ENCODE results near the gene TMEM175. TPM values are rescaled to one million over a fixed set of nuclear protein-coding genes. Genes with fewer than 3 reads are reported as not detected.

Gene TMEM175
- total RNA-seq, 3 donors from 2014 or later: 30.1 to 39.0 (median 37.5) TPM

- ATAC-seq (no peak), DNase-seq (peak in 2 of 3 donors; percentile 22 to 46)
- no peaks in the 10 kb centered on the region for H3K9me3 ChIP-seq
- H3K4me1 ChIP-seq (ENCODE audit: low read depth): peaks cover 2% of the 10 kb centered on the region
- intact Hi-C loops (cut with DNase I, micrococcal nuclease): no loop called here
- H3K4me3 ChIP-seq: no peak overlapping the region
- H3K36me3 ChIP-seq (ENCODE audit: low read depth): no peaks in the 10 kb centered on the region
- TF ChIP-seq CTCF (IDR thresholded peaks at IDR 0.05): no peak
Observed at GRCh38 chr4:956531-957230, 24.4 kb downstream of the TMEM175 start.

DNA sequence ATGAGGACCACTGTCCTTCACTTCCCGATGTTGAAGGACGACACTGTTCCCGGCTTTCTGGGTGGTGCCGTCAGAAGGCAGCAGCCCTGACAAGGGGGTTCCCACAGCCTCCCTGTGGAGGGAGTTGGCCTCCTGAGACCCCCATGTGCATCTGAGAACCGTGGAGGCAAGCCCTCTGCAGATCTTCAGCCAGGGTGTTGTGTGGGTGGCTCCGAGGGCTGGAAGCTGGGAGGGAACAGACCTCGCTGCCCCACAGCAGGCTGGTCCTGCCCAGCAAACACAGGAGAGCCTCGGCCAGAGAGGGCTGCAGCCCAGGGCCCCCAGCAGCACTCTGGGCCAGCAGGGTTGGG lies 24.9 kb downstream of the TMEM175 start:
- DNase-seq: peak in 1 of 3 donors; percentile 17
- Histone ChIP-seq H3K9me3 (no peaks in the 10 kb centered on the region), H3K4me1 (ENCODE audit: low read depth) (peaks cover 2% of the 10 kb centered on the region), H3K36me3 (ENCODE audit: low read depth) (no peaks in the 10 kb centered on the region), H3K4me3 (no peak overlapping the region)
- no peak for ATAC-seq
- intact Hi-C loops (cut with DNase I, micrococcal nuclease): no loop called here
- TF ChIP-seq CTCF (IDR thresholded peaks at IDR 0.05): no peak

GRCh38 chr4:957581-958313 lies 25.5 kb downstream of the TMEM175 start:
- intact Hi-C loops (cut with DNase I, micrococcal nuclease): no loop called here
- H3K9me3 ChIP-seq: no peaks in the 10 kb centered on the region
- TF ChIP-seq CTCF (IDR thresholded peaks at IDR 0.05): no peak
- ATAC-seq (no peak), DNase-seq (peak in 2 of 3 donors; percentile 29 to 46)
- no peaks in the 10 kb centered on the region for H3K36me3 ChIP-seq (ENCODE audit: low read depth)
- H3K4me1 ChIP-seq (ENCODE audit: low read depth): peaks cover 2% of the 10 kb centered on the region
- H3K4me3 ChIP-seq: no peak overlapping the region

DNA sequence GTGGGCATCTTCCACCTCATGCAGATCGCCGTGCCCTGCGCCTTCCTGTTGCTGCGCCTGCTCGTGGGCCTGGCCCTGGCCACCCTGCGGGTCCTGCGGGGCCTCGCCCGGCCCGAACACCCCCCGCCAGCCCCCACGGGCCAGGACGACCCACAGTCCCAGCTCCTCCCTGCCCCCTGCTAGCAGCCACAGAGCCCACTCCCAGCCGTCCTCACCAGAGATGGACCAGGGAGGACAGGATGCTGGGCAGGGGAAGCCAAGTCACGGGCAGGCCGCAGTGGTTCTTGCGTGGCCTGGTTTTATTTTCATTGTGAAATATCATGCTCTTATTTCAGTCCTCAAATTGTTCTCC lies 26.0 kb downstream of the TMEM175 start:
- intact Hi-C loops (cut with DNase I, micrococcal nuclease): no loop called here
- H3K36me3 ChIP-seq (ENCODE audit: low read depth): no peaks in the 10 kb centered on the region
- peaks cover 6% of the 10 kb centered on the region for H3K4me1 ChIP-seq (ENCODE audit: low read depth)

GRCh38 chr4:958696-959337 lies 26.6 kb downstream of the TMEM175 start:
- no peak for ATAC-seq
- Histone ChIP-seq H3K4me1 (ENCODE audit: low read depth) (peaks cover 6% of the 10 kb centered on the region), H3K4me3 (no peak overlapping the region), H3K9me3 (no peaks in the 10 kb centered on the region), H3K36me3 (ENCODE audit: low read depth) (no peaks in the 10 kb centered on the region)
- intact Hi-C loops (cut with DNase I, micrococcal nuclease): no loop called here
- peak in 1 of 3 donors; percentile 22 for DNase-seq
- no peak for TF ChIP-seq CTCF (IDR thresholded peaks at IDR 0.05)

More for the DNA sequence above, 26.0 kb downstream of the TMEM175 start:
- no peak for ATAC-seq
- Histone ChIP-seq H3K4me3 (no peak overlapping the region), H3K9me3 (no peaks in the 10 kb centered on the region)
- DNase-seq: peak in 2 of 3 donors; percentile 28 to 45
- TF ChIP-seq CTCF (IDR thresholded peaks at IDR 0.05): no peak

Measured in mucosa of descending colon (tissue), 3 donors.